GM23248 (cell line): ENCODE results near the gene PTTG1. TPM values are rescaled to one million over a fixed set of nuclear protein-coding genes. Genes with fewer than 3 reads are reported as not detected.

ENCODE experiments used
- DNase-seq: peaks from one replicate; pipeline ENCODE4 v3.0.0-alpha.2; 2015
- H2AFZ ChIP-seq: fragments of 200-600 bp; sonication (generic); 2 replicates; pipeline ENCODE4 v1.6.1; 2016; ENCODE audit warnings: antibody characterized with exemption
- H3F3A ChIP-seq: fragments of 200-600 bp; sonication (generic); 2 replicates; pipeline ENCODE4 v1.6.1; 2016; ENCODE audit warnings: mild to moderate bottlenecking, antibody characterized with exemption, mixed run types; ENCODE audit not compliant: insufficient read depth
- H3K27ac ChIP-seq: fragments of 200-600 bp; sonication (generic); 2 replicates; pipeline ENCODE4 v1.5.1; 2016; ENCODE audit warnings: mild to moderate bottlenecking
- H3K27me3 ChIP-seq: fragments of 200-600 bp; sonication (generic); replicated peaks from 2 replicates; pipeline ENCODE4 v1.6.1; 2016; ENCODE audit warnings: mild to moderate bottlenecking; ENCODE audit not compliant: insufficient read depth
- H3K36me3 ChIP-seq: fragments of 200-600 bp; sonication (generic); 2 replicates; pipeline ENCODE4 v1.6.1; 2016; ENCODE audit warnings: low read depth, mild to moderate bottlenecking
- H3K4me1 ChIP-seq: fragments of 200-600 bp; sonication (generic); 2 replicates; pipeline ENCODE4 v1.6.1; 2016; ENCODE audit warnings: mild to moderate bottlenecking; ENCODE audit not compliant: insufficient read depth
- H3K4me2 ChIP-seq: fragments of 200-600 bp; sonication (generic); one replicate; pipeline ENCODE4 v1.6.1; 2016; ENCODE audit warnings: mild to moderate bottlenecking; ENCODE audit not compliant: unreplicated experiment
- H3K4me3 ChIP-seq: fragments of 200-600 bp; sonication (generic); 2 replicates; pipeline ENCODE4 v1.5.1; 2016; ENCODE audit warnings: mild to moderate bottlenecking
- H3K79me2 ChIP-seq: fragments of 200-600 bp; sonication (generic); 2 replicates; pipeline ENCODE4 v1.6.1; 2016; ENCODE audit warnings: mild to moderate bottlenecking; ENCODE audit not compliant: insufficient read depth
- H3K9ac ChIP-seq: fragments of 200-600 bp; sonication (generic); 2 replicates; pipeline ENCODE4 v1.6.1; 2016; ENCODE audit warnings: mild to moderate bottlenecking
- H3K9me2 ChIP-seq: fragments of 200-600 bp; sonication (generic); 2 replicates; pipeline ENCODE4 v1.6.1; 2016; ENCODE audit warnings: mixed run types, mild to moderate bottlenecking, moderate library complexity; ENCODE audit not compliant: insufficient read depth
- H3K9me3 ChIP-seq: fragments of 200-600 bp; sonication (generic); one replicate; pipeline ENCODE4 v1.6.1; 2017; ENCODE audit warnings: low read depth
- H4K20me1 ChIP-seq: fragments of 200-600 bp; sonication (generic); 2 replicates; pipeline ENCODE4 v1.6.0; 2016; ENCODE audit not compliant: insufficient read depth
- EZH2 ChIP-seq: fragments of 200-600 bp; sonication (generic); IDR thresholded peaks from 2 replicates; pipeline ENCODE4 v1.6.1; 2018; ENCODE audit warnings: antibody characterized with exemption, mild to moderate bottlenecking; ENCODE audit not compliant: insufficient read depth, poor library complexity, severe bottlenecking
- EZH2phosphoT487 ChIP-seq: fragments of 200-600 bp; sonication (generic); IDR thresholded peaks from 2 replicates; pipeline ENCODE4 v1.6.1; 2018; ENCODE audit warnings: antibody characterized with exemption, moderate library complexity, mild to moderate bottlenecking, low read depth; ENCODE audit not compliant: insufficient read depth
- WGBS, 2 experiments: methylation state at CpG; one replicate each; pipeline ENCODE4 v1.1.6; 2015 to 2017; ENCODE audit warnings: low lambda C conversion rate in 2 of 2, low coverage in 1 of 2; ENCODE audit errors: missing lambda C conversion rate in 2 of 2; 5-methylcytosine and 5-hydroxymethylcytosine counted together
- in situ Hi-C: fragments of 300-500 bp; cut with MboI; formaldehyde crosslinking; loops from 2 replicates; pipeline ENCODE4 v1.15.0; 2020
- microRNA-seq: library from miRNA; unstranded; fragments of <30 nt; microRNA quantifications from one replicate; pipeline ENCODE4, GENCODE V29; 2016; ENCODE audit warnings: borderline number of aligned reads
- polyA plus RNA-seq: library from polyadenylated mRNA; unstranded; fragments of >200 nt; fragmentation: Nextera tagmentation; extraction: Ambion mirVana; gene quantifications from 2 replicates; pipeline ENCODE4 v1.2.1, GENCODE V29; 2016
- small RNA-seq: library from RNA; depleted of rRNA; stranded (forward); fragments of <200 nt; gene quantifications from one replicate; pipeline ENCODE3, GENCODE V24; 2014; ENCODE audit warnings: low read depth, low replicate concordance
- total RNA-seq: library from RNA; depleted of rRNA; stranded (reverse); fragments of >200 nt; shearing (Covaris generic); gene quantifications from 2 replicates; pipeline ENCODE4 v1.2.3, GENCODE V29; 2014; rRNA removed

The PTTG1 gene
- total and polyA plus RNA-seq, 2 experiments from 2014 or later = 49.0 to 96.0 TPM

DNA sequence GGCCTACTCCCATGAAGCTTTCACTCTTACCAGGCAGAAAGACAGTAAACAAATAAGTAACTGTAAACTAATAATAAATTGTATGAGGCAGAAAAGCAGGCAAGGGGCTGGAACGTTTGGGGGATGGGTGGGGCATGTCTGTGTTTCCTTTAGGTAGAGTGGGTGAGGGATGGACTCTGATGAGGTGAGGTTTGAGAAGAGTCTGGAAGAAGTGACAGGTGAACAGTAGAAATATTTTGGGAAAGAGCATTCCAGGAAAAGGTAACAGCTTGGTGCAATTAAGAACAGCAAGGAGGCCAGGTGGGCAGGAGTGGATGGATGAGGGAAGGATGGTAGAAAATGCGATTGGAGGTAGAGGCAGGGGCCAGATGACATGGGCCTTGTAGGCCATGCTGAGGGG lies 56.5 kb downstream of the PTTG1 start:
- Histone ChIP-seq H3K9ac (no peak overlapping the region), H3K4me1 (peaks cover 21% of the 10 kb centered on the region), H2AFZ (no peak overlapping the region), H3K9me2 (no peaks in the 10 kb centered on the region), H3K27me3 (no peaks in the 10 kb centered on the region), H4K20me1 (no peaks in the 10 kb centered on the region), H3K27ac (no peak overlapping the region), H3K79me2 (no peaks in the 10 kb centered on the region), H3K36me3 (no peaks in the 10 kb centered on the region), H3K4me2 (no peak overlapping the region), H3F3A (peaks cover 10% of the 10 kb centered on the region; the same call in 1 of the 2 replicates), H3K9me3 (no peaks in the 10 kb centered on the region), H3K4me3 (no peak overlapping the region)
- TF ChIP-seq EZH2phosphoT487 = no peak
- no peak for TF ChIP-seq EZH2
- 85 to 90% methylated on average over 2 of the region's 2 CpGs for WGBS, 2 experiments
- in situ Hi-C loops = no loop called here
- DNase-seq = no peak

Small RNA genes lying within 50 kb of the gene (microRNA-seq; reads per million reads assigned to microRNA genes)
- not detected for gene MIR3142

Small RNA genes lying within 50 kb of the gene (small RNA-seq; reads per million reads assigned to genes)
- gene MIR3142 = not detected

Other genes starting within 250 kb of the PTTG1 start
- not detected in 2 replicates for gene FABP6, start 192.3 kb upstream of the PTTG1 start, total RNA-seq
- not detected in 2 replicates for gene FABP6, start 192.3 kb upstream of the PTTG1 start, polyA plus RNA-seq
- gene CCNJL, start 109.3 kb upstream of the PTTG1 start, total RNA-seq = 0.43 TPM in 1 of 2 replicates, not detected in the other
- 0.06 TPM in 1 of 2 replicates, not detected in the other for gene CCNJL, start 109.3 kb upstream of the PTTG1 start, polyA plus RNA-seq
- 0.22 TPM in 1 of 2 replicates, not detected in the other for gene C1QTNF2, start 51.2 kb upstream of the PTTG1 start, total RNA-seq
- 0.25 and 0.31 TPM in 2 replicates for gene C1QTNF2, start 51.2 kb upstream of the PTTG1 start, polyA plus RNA-seq
- 2.8 and 7.1 TPM in 2 replicates for gene FAM200C, start 21.8 kb upstream of the PTTG1 start, total RNA-seq
- gene FAM200C, start 21.8 kb upstream of the PTTG1 start, polyA plus RNA-seq = 3.6 and 3.9 TPM in 2 replicates
- 32.1 and 52.2 TPM in 2 replicates for gene SLU7, start 2.8 kb upstream of the PTTG1 start, total RNA-seq
- gene SLU7, start 2.8 kb upstream of the PTTG1 start, polyA plus RNA-seq = 54.3 and 66.3 TPM in 2 replicates